OCI-LY1 (cell line): ENCODE measurements around the gene C11orf21.

Experiments
- H2AFZ ChIP-seq: fragments of 200-600 bp; sonication (generic), shearing (Covaris generic); 2 replicates; pipeline ENCODE4 v1.6.0; 2014; ENCODE audit warnings: antibody characterized with exemption, mild to moderate bottlenecking, low read length
- H3F3A ChIP-seq: fragments of 200-600 bp; sonication (generic), shearing (Covaris generic); 2 replicates; pipeline ENCODE4 v1.6.0; 2014; ENCODE audit warnings: mild to moderate bottlenecking, antibody characterized with exemption, low read length, moderate library complexity; ENCODE audit not compliant: insufficient read depth
- H3K27ac ChIP-seq: fragments of 200-600 bp; sonication (generic); 2 replicates; pipeline ENCODE4 v1.5.1; 2014; ENCODE audit warnings: low read length, mixed run types, mild to moderate bottlenecking, low read depth; ENCODE audit not compliant: poor library complexity, severe bottlenecking
- H3K27me3 ChIP-seq: fragments of 200-600 bp; sonication (generic); 2 replicates; pipeline ENCODE4 v1.6.0; 2014; ENCODE audit warnings: antibody characterized with exemption, mild to moderate bottlenecking, low read length, moderate library complexity; ENCODE audit not compliant: insufficient read depth
- H3K36me3 ChIP-seq: fragments of 200-600 bp; sonication (generic); 2 replicates; pipeline ENCODE4 v1.6.1; 2014; ENCODE audit warnings: mild to moderate bottlenecking, antibody characterized with exemption, low read length, moderate library complexity, mixed read lengths; ENCODE audit not compliant: insufficient read depth
- H3K4me1 ChIP-seq: fragments of 200-600 bp; sonication (generic); 2 replicates; pipeline ENCODE4 v1.5.1; 2014; ENCODE audit warnings: mild to moderate bottlenecking, low read length, moderate library complexity; ENCODE audit not compliant: insufficient read depth, severe bottlenecking
- H3K4me2 ChIP-seq: fragments of 200-600 bp; sonication (generic), shearing (Covaris generic); 2 replicates; pipeline ENCODE4 v1.6.1; 2014; ENCODE audit warnings: low read length
- H3K4me3 ChIP-seq: fragments of 200-600 bp; sonication (generic); 2 replicates; pipeline ENCODE4 v1.5.1; 2014; ENCODE audit warnings: low read length, low read depth, mild to moderate bottlenecking, mixed read lengths; ENCODE audit not compliant: poor library complexity, severe bottlenecking
- H3K79me2 ChIP-seq: fragments of 200-600 bp; shearing (Covaris generic); 2 replicates; pipeline ENCODE4 v1.6.1; 2016; ENCODE audit warnings: mixed run types, low read length, mixed read lengths; ENCODE audit not compliant: insufficient read depth
- H3K9ac ChIP-seq: fragments of 200-600 bp; sonication (generic), shearing (Covaris generic); 2 replicates; pipeline ENCODE4 v1.6.1; 2014; ENCODE audit warnings: mild to moderate bottlenecking, low read length, mixed read lengths
- H3K9me2 ChIP-seq: fragments of 200-600 bp; sonication (generic), shearing (Covaris generic); 2 replicates; pipeline ENCODE4 v1.6.1; 2014; ENCODE audit warnings: low read depth, mild to moderate bottlenecking, low read length, mixed read lengths
- H3K9me3 ChIP-seq: fragments of 200-600 bp; shearing (Covaris generic); 2 replicates; pipeline ENCODE4 v1.6.1; 2014; ENCODE audit warnings: low read length, mixed read lengths
- H4K20me1 ChIP-seq: fragments of 200-600 bp; sonication (generic), shearing (Covaris generic); 2 replicates; pipeline ENCODE4 v1.6.0; 2016; ENCODE audit warnings: mild to moderate bottlenecking, low read length; ENCODE audit not compliant: insufficient read depth
- CTCF ChIP-seq: fragments of 200-600 bp; sonication (generic), shearing (Covaris generic); IDR thresholded peaks from 2 replicates; pipeline ENCODE4 v1.5.1; 2017; ENCODE audit warnings: mild to moderate bottlenecking, antibody characterized with exemption, low read length, moderate library complexity, mixed read lengths
- EZH2 ChIP-seq: fragments of 200-600 bp; sonication (generic), shearing (Covaris generic); IDR thresholded peaks from 2 replicates; pipeline ENCODE4 v1.8.0; 2017; ENCODE audit warnings: borderline replicate concordance, mixed run types, mild to moderate bottlenecking, antibody characterized with exemption, low read length, moderate library complexity, mixed read lengths

C11orf21 gene

DNA sequence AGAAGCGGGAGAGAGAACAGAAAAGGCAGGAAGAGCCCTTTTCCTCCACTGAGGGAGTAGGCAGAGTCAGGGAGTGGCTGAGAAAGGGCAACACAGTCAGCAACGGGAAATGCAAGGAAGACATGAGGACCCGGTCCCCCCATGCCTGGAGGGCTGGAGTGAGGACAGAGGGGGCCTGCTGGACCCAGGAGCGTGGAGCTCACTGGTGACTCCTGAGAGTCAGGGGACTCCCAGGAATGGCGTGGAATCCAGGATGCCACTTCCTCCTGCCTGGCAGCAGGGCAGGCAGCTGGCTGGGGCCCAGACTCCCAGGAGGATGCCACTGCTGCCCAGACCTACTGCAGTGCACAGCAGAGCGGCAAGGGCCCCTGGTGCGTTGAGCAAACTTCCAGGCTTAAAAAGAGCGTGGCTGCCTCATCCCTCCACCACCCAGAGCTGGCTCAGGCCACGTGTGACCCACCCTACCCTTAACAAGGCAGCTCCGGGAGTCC is 11.3 kb downstream of the C11orf21 start:
- no peaks in the 10 kb centered on the region for H3K4me1 ChIP-seq
- H3F3A ChIP-seq: no peaks in the 10 kb centered on the region
- no peaks in the 10 kb centered on the region for H3K79me2 ChIP-seq
- H3K27me3 ChIP-seq: no peaks in the 10 kb centered on the region
- no peak overlapping the region for H3K9ac ChIP-seq
- H3K9me2 ChIP-seq: no peaks in the 10 kb centered on the region
- H2AFZ ChIP-seq: no peak overlapping the region
- H4K20me1 ChIP-seq: no peaks in the 10 kb centered on the region
- no peak overlapping the region for H3K4me2 ChIP-seq
- H3K36me3 ChIP-seq: no peaks in the 10 kb centered on the region
- no peak overlapping the region for H3K4me3 ChIP-seq
- no peak overlapping the region for H3K27ac ChIP-seq
- TF ChIP-seq CTCF (no peak), EZH2 (no peak)
- H3K9me3 ChIP-seq: no peaks in the 10 kb centered on the region

- Histone ChIP-seq H3K4me1 (no peaks in the 10 kb centered on the region), H3K4me2 (no peak overlapping the region), H3K79me2 (no peaks in the 10 kb centered on the region), H3K9me3 (no peaks in the 10 kb centered on the region), H3K27me3 (no peaks in the 10 kb centered on the region), H3K4me3 (no peak overlapping the region), H3F3A (no peaks in the 10 kb centered on the region), H3K9me2 (no peaks in the 10 kb centered on the region), H3K27ac (no peak overlapping the region), H3K9ac (no peak overlapping the region), H2AFZ (no peak overlapping the region), H4K20me1 (no peaks in the 10 kb centered on the region), H3K36me3 (no peaks in the 10 kb centered on the region)
- TF ChIP-seq CTCF: no peak
- no peak for TF ChIP-seq EZH2
Measured at GRCh38 chr11:2289859-2290258, 11.9 kb downstream of the C11orf21 start.

DNA sequence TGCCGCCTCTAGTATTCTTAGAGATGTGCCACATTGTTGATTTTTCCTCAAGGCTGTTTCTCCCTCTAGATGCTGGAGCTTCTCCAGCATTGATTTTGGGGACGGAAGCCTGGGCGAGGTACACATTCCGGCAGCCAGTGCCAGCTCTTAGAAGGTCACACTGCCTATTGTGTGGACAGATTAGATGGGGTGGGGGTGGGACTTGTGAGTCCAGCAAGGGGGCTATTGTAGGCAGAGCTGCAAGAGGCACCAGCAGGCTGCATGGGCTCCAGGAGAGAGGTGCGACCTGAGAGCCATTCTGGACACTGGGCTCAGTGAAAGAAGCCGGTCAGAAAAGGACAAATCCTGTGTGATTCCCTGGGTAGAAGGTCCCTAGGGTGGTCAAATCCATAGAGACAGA is 12.4 kb downstream of the C11orf21 start:
- H3K9me3 ChIP-seq: no peaks in the 10 kb centered on the region
- no peak overlapping the region for H3K27ac ChIP-seq
- no peak overlapping the region for H3K9ac ChIP-seq
- no peaks in the 10 kb centered on the region for H3K9me2 ChIP-seq
- no peaks in the 10 kb centered on the region for H3F3A ChIP-seq
- no peak overlapping the region for H3K4me2 ChIP-seq
- H4K20me1 ChIP-seq: no peaks in the 10 kb centered on the region
- no peaks in the 10 kb centered on the region for H3K79me2 ChIP-seq
- H3K4me1 ChIP-seq: no peaks in the 10 kb centered on the region
- H3K27me3 ChIP-seq: no peaks in the 10 kb centered on the region
- H3K36me3 ChIP-seq: no peaks in the 10 kb centered on the region
- H2AFZ ChIP-seq: no peak overlapping the region
- TF ChIP-seq CTCF (no peak), EZH2 (no peak)
- H3K4me3 ChIP-seq: no peak overlapping the region
